A549 (cell line): ENCODE results near the gene WNT11.

Experiments
- CEBPB ChIP-seq, 2 experiments: fragments of >200 bp in 1 of 2; sonication (Bioruptor Twin) in 1 of 2; formaldehyde crosslinking in 1 of 2; IDR thresholded peaks; 2 replicates each; pipeline ENCODE4 v1.6.1; 2012 to 2016
- CTCF ChIP-seq: fragments of >200 bp; sonication (Bioruptor Twin); formaldehyde crosslinking; IDR thresholded peaks from 3 replicates; pipeline ENCODE4 v1.5.1; 2016
- MAZ ChIP-seq: fragments of 150-350 bp; IDR thresholded peaks from 2 replicates; pipeline ENCODE4 v1.6.1; 2014; ENCODE audit warnings: antibody characterized with exemption, low read depth, low read length, borderline replicate concordance
- NR3C1 ChIP-seq: fragments of >200 bp; sonication (Bioruptor Twin); formaldehyde crosslinking; IDR thresholded peaks from 3 replicates; pipeline ENCODE4 v1.6.1; 2017
- POLR2A ChIP-seq: IDR thresholded peaks from 2 replicates; pipeline ENCODE4 v1.6.1; 2012; ENCODE audit warnings: mild to moderate bottlenecking, low read length
- POLR2AphosphoS2 ChIP-seq: conservative IDR thresholded peaks from 2 replicates; pipeline ENCODE4 v1.6.1; 2012; ENCODE audit warnings: low read length, improper control_type of control experiment, inconsistent platforms
- RFX5 ChIP-seq: fragments of 450-650 bp; IDR thresholded peaks from 2 replicates; pipeline ENCODE4 v1.7.1; 2014; ENCODE audit warnings: antibody characterized with exemption, mild to moderate bottlenecking, moderate library complexity
- RNF2 ChIP-seq: fragments of 200-600 bp; sonication (generic); IDR thresholded peaks from 2 replicates; pipeline ENCODE4 v1.6.1; 2016; ENCODE audit warnings: low read depth, mild to moderate bottlenecking, antibody characterized with exemption, moderate library complexity, borderline replicate concordance
- ZC3H11A ChIP-seq: fragments of 450-650 bp; IDR thresholded peaks from 2 replicates; pipeline ENCODE4 v1.6.1; 2014; ENCODE audit warnings: antibody characterized with exemption, mild to moderate bottlenecking

- TF ChIP-seq CTCF: no peak
- no peak for TF ChIP-seq POLR2AphosphoS2
- TF ChIP-seq ZC3H11A: no peak
- TF ChIP-seq CEBPB (IDR thresholded peaks at IDR 0.05): no peak
- TF ChIP-seq MAZ: no peak
- no peak for TF ChIP-seq POLR2A
- TF ChIP-seq RFX5: no peak
- TF ChIP-seq NR3C1: no peak
- TF ChIP-seq RNF2: no peak
Measured at GRCh38 chr11:76177250-76177686, 29.0 kb downstream of the WNT11 start.
